HG03135 (cell line): ENCODE measurements around the gene SMC3.

ENCODE experiments used
- ATAC-seq: cut with Tn5 transposase; IDR thresholded peaks from one replicate; pipeline ENCODE4 v1.9.1; 2021; ENCODE audit warnings: mild to moderate bottlenecking, moderate library complexity; ENCODE audit not compliant: unreplicated experiment

Gene SMC3

DNA sequence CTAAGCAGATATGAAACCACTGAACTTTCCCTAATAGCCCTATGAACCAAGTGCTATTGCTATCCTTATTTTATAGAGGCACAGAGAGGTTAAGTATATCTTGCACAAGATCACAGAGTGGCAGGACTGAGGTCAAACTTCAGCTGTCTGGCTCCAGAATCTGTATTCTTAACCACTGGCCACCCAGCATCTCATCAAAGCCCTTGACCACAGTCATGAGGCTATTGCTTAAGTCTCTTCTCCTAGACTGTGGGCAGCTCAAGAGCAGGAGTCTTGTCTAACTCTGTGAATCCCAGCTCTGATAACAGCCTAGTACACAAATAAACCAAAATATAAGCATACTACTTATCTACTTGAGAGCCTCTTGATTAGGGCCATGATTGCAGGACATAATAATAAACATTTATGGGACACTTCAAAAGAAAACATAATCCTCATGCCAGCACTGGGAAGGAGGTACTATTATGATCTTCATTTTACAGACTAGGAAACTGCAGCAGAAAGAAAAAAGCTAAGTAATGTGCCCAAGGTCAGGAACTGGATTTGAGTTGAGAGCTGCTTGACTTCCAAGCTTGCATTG, 22.4 kb upstream of the SMC3 start:
- no peak for ATAC-seq

DNA sequence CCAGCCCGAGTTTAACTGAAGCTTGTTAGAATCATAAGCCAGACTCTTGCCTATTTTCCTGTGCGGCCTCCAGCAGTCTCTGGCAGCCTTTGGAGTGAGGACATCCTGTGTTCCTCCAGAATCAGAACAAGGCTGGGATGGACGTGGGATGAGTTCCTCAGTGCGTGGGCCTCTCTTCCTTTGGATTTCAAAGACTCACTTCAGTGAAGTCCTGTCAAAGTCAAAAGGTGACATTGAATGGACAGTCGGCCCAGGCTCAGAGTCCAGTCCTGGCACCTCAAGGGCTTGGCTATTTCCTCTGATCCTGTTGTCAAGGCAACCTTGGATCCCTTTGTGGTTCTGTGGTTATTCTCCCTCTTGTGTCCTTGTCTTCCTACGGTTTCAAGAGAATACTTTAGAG, 21.4 kb upstream of the SMC3 start:
- ATAC-seq, result no peak

DNA sequence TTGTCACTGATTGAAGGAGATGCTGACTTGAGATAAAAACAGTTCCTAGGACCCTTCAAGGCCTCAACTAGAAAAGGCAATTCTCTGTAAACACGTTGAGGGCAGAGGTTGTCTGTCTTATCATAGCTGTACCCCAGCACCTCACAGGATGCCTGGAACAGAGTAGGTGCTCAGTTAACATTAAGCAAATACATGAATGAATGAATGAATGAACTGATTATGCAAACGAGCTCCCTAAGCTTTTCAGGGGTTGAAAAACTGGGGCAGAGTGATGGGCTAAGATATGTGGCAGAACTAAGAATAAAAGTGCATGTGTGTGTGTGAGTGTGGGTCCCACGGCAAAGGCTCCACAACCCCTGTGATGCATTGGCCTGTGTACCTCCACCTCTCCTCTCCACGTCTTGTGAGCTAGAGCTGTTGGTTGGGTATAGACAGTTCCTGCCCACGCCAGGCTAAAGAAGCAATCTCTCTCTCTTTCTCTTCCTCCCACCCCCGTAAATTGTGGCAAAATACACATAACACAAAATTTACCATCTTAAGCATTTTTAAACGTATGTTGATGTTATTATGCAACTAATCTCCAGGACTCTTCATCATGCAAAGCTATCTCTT, 20.9 kb upstream of the SMC3 start:
- no peak for ATAC-seq

DNA sequence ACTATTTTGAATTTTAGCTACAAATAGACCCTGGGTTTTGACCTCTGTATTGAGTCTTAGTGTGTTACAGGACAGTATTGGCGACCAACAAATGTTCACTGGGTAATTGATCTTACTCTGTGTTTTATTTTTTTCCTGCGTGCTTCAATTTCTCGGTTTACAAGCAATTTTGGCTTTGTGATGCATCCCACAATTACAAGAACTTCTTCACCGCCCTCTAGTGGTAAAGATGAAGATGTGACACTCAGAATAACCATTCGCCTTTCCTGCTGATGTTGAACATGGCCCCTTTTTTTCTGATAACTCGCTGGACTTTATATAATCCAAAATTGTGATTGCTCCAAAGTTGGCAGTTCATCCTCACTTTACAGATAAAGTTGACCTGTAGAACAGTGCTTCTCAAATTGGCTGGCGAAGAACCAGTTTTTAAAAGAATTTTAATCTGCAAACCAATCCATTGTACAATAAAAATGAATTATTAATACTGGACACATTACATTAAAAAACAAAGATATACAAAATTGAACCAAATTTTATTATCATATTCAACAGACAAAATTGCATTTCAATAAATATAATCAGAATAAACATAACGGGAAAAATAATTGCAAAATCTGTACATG, 20.2 kb upstream of the SMC3 start:
- ATAC-seq, result no peak

DNA sequence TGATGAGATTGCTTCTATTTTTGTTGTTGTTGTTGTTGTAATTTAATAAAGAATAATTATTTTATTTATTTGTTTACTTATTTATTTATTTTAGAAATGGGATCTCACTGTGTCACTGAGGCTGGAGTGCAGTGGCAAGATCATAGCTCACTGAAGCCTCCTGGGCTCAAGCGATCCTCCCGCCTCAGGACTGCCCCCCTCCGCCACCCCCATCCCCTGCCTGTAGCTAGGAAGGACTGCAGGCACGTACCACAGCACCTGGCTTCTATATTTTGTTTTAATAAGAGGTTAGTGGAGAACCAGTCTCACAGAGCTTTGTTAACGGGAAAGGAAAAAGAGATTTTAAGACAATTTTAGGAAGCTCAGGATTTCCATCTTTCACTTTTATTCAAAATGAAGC, 19.5 kb upstream of the SMC3 start:
- no peak for ATAC-seq

DNA sequence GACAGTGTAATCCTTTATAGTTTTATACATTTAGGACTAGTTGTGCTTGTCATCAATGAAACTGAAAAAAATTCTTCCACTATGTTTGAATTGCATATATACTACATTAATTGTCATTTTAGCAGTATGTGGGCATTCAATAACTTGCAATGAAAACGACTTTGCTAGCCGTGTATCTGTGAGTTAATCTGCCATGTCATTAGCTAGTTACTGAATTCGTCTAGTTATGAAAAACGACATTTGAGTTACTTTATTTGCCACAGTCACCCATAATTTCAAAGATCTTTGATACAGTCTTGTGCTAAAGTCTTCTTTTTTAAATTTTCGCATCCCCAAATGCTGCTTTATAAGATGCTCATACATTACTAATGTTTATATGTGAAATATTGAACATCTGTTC, 18.3 kb upstream of the SMC3 start:
- no peak for ATAC-seq

DNA sequence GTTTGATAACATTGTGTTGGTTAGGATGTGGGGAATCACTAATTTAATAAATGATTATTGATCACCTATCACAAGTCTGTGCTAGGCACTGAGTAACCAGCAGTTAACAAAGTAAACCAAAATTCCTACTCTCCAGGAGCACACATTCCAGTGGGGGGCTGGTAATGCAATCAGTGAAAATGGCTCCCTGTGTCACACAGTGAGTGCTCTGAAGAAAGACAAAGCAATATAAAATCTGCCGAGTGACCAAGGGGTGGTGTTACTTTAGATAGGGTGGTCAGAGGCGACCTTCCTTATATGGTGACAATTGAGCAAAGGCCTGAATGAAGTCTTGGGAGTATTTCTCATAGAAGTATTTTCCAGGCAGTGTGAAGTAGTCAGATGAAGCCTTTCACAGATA, 13.6 kb upstream of the SMC3 start:
- ATAC-seq, result no peak

DNA sequence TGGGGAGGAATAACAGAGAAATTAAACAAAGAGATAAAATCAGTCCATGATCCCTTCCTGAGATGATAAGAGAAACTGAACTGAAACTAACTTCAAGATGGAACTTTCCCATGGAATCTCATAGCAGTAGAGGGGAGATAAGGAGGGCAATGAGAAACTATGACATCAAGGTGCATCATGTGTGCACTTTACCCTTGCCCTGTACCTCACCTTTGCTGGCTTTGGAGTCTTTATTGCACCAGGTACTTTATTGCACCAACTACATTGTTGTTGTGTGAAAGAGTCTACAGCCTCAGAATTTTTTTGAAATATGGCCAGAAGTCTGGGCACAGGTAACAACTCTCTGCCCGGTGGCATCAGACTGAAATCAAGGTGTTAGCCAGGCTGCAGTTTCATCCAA, 11.2 kb upstream of the SMC3 start:
- no peak for ATAC-seq

DNA sequence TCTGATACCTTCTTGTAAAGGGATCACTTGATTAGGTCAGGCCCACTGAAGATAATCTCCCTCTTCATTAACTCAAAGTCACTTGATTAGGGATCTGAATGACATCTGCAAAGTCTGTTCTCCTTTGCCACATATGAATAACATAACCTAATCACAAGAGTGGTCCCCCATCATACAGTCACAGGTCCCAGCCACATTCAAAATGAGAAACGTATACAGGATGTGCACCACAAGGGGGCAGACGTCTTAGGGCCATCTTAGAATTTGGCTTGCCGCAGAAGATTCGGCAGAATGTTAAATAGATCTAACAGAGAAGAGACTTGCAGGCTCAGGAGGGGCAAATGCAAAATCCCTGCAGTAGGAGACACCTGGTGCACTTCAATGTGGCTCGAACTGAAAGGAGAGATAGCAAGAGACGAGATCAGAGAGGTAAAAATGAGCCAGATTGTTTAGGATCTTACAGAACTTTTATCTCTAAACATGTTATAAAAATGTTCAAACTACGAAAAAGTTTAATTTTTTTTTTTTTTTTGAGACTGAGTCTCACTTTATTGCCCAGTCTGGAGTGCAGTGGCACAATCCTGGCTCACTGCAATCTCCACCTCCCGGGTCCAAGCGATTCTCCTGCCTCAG, 10.4 kb upstream of the SMC3 start:
- peak; percentile 93 for ATAC-seq

DNA sequence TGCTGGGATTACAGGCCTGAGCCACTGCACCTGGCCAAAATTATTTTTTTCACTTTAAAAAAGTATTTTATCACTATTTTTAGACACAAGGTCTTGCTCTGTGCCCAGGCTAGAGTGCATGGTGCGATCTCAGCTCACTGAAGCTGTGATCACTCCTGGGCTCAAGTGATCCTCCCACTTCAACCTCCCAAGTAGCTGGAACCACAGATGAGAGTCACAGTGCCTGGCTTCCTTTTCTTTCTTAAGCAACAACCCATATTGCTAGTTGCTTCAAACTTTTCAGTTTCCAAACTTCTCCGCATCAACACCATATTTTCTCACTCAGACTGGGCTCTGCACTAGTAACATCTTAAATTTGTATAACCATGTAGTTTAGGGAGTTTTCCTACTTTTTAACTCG, 9.5 kb upstream of the SMC3 start:
- no peak for ATAC-seq

DNA sequence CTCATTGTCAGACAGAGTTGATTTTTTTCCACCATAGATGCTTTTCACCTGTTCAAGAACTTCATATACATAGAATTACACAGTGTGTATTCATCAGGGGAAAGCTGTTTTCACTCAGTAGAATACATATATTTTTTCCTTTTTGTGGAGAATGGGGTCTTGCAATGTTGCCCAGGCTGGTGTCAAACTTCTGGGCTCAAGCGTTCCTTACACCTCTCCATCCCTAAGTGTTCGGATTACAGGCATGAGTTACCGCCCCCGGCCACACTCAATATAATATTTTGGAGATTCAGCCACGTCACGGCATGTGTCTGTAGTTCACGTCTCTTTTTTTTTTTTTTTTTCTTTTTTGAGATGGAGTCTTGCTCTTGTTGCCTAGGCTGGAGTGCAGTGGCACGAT, 7.5 kb upstream of the SMC3 start:
- no peak for ATAC-seq

DNA sequence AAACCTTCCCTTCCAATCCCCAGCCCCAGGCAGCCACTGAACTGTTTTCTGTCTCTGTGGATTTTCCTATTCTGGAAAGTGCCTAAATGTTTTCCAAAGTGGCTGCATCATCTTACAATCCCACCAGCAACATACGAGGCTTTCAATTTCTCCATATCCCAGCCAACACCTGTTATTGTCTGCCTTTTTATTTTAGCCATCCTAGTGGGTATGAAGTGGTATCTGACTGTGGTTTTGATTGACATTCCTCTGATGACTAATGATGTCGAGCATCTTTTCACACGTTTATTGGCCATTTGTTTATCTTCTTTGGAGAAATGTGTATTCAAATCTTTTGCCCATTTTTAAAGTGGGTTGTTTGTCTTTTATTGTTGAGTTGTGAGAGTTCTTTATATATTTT, 6.2 kb upstream of the SMC3 start:
- no peak for ATAC-seq

DNA sequence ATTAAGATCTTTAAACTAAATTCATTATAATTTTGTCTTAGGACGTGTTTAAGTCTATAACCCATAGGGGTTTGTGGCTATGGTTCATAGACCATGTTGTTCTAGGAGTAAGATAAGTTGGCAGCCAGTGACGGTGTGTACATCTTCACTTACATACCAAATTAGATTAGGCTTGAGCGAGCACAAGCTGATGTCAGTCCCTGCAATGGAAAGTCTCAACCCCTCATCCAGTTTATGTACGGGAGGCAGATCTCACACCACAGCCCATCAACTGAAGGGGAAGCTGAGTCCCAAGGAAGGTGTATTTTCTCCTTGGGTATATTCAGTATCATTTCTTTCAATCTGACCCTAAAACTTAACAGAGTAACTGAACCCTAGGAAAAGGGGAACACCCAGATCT, 5.1 kb upstream of the SMC3 start:
- no peak for ATAC-seq

DNA sequence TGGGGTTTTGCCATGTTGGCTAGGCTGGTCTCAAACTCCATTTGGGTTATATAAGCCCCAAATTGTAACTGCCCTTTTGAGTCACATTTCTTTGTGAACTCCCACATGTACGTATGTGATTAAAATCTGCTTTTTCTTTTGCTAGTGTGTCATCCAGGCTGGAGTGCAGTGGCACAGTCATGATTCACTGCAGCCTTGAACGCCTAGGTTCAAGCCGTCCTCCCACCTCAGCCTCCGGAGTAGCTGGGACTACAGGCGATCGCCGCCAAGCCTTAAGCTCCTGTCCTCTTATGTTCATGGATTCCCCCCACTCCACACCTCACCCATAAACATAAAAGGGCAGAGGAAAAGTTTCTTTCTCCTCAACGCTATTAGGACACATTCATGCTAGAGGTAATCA, 4.4 kb upstream of the SMC3 start:
- ATAC-seq, result no peak

DNA sequence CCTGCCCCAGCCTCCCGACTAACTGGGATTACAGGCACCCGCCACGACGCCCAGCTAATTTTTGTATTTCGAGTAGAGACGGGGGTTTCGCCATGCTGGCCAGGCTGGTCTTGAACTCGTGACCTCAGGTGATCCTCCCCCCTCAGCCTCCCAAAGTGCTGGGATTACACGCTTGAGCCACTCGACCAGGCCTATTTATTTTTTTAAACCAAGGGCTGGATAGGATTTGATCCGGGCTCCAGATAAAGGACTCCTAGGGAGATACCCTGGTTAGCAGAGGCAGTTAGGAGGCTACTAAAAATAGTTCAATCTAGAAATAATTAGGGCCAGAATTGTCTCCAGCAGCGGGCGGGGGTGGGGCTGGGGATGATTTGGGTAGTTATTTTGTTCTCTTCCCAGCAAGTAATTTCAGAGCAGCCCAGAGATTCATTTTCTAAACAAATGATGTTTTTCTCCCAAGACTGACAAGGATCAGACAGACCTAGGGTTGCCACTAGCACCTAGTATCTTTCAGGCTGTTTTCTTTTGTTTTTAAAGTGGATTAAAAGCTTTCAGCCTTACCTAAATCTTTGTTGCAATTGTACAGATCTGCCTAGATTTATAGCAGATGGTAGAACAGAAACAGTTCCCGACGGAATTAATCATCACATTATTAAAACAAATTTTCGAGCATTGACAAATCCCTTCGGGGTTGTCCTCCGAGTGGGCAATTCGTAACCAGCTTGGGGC, 859 bp upstream of the SMC3 start:
- ATAC-seq, result no peak

DNA sequence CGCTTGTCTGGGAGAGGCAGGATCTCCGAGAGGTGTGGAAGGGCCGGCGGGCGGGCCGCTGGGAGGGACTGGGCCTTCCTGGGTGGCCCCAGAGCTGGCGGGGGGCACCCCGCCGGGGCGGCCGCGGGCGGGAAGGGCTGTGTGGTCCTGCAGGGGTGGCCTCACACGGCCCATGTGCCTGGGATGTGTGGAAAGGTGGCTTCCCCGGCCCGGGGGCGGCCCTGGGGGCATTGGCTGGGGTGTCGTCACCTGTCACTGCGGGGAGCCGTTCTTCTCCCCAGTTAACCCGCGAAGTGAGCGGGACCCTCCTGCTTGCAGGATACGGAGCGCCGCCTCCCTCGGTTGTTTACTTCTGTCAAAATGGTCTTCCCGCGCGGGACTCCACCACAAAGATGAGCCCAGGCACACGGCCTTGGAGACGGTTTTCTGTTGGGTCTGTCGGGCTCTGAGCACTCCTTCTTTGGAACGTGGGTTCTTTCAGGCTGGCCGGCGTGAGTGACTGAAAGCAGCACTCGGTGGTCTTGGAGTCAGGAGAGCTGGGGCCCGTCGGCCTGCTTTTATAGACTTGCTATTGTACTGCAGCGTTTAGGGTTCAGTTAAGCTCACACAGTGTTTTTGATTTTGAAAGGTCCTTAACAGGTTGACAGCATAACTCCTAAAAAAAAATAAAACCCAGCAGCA, 700 bp downstream of the SMC3 start:
- ATAC-seq, result peak; percentile 40

DNA sequence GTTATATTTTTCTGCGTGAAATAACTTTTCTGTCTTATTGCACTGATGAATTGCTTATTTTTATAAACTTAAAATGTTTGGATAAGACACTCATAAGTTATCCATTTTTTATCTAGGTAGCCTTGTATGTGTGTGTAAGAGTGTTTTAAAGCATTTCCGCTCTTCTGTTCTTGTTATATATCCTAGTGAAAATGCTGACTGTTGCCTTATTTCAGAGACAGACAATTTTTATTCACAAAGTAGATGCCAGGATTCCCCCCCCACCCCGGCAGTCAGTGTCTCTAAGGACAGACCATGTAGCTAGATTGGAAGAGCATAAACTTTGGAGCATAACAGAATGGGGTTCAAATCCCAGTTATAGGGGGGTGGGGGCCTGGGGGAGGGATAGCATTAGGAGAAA, 1.6 kb downstream of the SMC3 start:
- ATAC-seq, result no peak

DNA sequence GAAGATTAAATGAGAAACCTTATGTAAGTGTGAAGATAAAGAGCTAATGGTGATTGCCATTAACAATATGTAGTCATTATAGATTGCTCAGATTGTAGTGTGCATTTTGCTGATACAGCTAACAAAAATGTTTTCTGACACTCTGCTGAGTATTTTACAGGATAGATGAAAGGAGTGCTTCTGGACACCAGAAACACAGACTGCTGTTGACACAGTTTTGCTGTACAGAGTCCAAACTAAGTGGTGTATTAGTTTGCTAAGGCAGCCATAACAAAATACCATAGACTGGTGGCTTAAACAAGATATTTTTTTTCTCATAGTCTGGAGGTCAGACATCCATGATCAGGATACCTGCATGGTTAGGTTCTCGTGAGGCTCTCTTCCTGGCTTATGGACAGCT, 2.2 kb downstream of the SMC3 start:
- ATAC-seq, result no peak

DNA sequence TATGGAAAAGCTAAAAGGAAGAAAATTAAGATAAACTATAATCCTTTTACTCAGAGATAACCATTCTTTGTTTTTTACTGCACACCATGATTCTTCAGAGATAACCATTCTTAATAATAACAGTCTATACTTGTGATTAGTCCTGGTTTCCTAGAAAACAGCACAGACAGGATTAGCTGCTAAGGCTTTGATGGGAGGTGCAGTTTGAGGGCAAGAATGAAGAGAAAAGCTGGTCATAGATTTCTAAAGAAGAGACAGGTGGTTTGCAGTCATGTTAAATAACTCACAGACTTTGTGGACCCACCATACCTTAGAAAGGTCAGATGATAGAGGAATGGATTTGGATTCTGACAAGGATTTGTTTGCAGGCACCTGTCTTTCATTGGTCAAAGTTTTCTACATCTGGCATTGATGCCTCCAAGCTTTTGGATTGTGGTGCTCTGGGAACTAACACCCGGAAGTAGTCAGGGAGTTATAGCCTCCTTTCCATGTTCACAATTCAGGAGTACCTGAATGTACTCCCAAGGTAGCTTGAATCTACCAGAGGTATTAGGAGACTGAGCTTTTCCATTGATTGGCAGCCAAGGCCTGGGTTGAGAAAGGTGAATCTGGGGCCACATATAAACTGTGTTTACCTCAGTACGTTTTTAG, 3.7 kb downstream of the SMC3 start:
- ATAC-seq, result no peak

DNA sequence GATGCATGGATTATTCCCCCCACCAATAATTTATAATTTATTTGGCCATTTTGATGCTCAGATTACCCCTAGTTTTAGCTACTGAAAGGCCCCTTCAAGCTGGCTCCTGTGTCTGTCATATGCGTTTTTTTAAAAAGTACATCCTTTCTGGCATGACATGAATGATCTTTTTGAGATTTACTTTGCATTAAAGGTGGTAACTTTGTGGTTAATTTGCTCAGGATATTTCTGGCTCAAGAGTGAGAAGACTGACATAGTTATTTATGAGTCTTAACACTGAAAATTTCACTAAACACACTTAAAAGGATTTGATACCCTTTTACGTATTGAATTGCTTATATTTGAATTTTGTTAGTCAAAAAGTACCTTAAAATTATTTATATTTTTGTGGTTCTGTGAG, 5.4 kb downstream of the SMC3 start:
- no peak for ATAC-seq

DNA sequence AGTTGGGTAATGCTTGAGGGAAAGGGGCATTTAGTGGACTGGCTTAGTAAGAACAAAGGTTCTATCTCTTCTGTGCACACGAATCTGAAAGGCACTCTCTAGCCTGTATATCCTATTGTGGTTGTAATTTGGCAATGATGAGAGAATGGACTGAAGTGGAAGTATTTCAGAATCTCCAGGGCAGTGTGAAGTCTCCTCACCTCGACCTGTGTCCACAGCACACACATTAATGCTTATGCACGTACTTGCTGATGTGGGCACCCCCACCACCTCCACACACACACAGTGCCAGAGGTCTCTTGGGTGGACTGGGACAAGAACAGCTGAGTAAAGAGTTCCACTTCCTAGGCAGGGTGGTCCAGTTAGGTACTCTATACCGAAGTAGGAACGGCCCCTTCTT, 6.9 kb downstream of the SMC3 start:
- no peak for ATAC-seq
